Measurements from ENCODE around the gene RAB26.

RAB26 gene

DNA sequence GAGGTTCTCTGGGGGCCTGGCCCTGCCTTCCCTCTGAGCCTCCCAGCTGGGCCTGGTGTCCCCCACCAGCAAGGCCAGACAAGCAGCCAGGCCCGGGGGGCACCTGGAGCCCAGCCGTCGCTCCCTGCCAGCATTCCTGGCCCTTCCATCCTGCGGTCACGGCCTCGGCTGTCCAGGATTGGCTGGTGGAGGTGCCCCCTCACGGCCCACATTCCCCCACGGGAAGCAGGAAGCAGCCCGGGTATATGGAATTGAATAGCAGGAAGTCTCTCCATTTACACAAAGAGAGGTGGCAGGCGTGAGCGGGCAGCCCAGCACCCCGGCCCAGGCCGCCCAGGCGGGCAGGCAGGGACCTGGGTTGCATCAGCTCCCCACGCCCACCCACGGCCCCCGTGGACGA lies 21.7 kb downstream of the RAB26 start:
- no peak for DNase-seq
- Histone ChIP-seq H3K4me1 (no peaks in the 10 kb centered on the region), H3K9me3 (no peaks in the 10 kb centered on the region), H3K4me3 (ENCODE audit: low read depth, low read length) (no peak overlapping the region), H3K36me3 (peaks cover 65% of the 10 kb centered on the region), H3K27me3 (no peaks in the 10 kb centered on the region)
- TF ChIP-seq, protein P1, sequence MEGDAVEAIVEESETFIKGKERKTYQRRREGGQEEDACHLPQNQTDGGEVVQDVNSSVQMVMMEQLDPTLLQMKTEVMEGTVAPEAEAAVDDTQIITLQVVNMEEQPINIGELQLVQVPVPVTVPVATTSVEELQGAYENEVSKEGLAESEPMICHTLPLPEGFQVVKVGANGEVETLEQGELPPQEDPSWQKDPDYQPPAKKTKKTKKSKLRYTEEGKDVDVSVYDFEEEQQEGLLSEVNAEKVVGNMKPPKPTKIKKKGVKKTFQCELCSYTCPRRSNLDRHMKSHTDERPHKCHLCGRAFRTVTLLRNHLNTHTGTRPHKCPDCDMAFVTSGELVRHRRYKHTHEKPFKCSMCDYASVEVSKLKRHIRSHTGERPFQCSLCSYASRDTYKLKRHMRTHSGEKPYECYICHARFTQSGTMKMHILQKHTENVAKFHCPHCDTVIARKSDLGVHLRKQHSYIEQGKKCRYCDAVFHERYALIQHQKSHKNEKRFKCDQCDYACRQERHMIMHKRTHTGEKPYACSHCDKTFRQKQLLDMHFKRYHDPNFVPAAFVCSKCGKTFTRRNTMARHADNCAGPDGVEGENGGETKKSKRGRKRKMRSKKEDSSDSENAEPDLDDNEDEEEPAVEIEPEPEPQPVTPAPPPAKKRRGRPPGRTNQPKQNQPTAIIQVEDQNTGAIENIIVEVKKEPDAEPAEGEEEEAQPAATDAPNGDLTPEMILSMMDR (IDR thresholded peaks at IDR 0.05; ENCODE audit: low read depth, low read length) = no peak

DNA sequence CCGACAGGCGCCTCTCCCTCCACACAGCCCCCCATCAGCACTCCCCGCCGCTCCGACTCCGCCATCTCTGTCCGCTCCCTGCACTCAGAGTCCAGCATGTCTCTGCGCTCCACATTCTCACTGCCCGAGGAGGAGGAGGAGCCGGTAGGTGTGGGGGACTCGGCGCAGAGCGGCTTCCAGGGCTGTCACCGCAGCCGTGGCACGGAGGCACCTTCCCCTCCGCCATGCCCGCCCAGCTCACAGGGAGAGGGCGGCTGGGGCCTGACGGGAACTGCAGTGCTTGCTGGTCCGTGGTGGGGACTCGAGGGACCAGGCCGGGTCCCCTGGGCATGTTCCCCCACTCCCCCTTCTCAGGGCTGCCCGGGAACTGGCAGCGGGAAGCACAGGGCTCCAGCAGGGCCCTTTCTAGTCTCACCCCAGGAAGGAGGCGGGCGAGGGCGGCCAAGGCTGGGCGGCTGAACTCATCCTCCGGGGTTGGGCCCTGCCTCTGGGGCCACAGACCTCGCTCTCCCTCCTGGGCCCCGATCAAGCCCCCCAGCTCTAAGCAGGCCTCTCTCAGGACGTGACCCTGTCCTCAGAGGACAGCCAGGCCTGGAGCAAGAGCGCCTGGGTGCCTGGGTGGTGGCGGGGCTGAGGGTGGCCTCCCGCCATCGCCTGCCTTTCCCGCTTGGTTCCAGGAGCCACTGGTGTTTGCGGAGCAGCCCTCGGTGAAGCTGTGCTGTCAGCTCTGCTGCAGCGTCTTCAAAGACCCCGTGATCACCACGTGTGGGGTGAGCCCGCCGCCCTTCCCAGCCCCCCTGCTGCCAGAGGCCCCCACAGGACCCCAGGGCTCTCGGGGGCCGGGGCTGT lies 22.4 kb downstream of the RAB26 start:
- H3K36me3 ChIP-seq = peaks cover 71% of the 10 kb centered on the region
- TF ChIP-seq, protein P1 (IDR thresholded peaks at IDR 0.05; ENCODE audit: low read depth, low read length) = no peak
- H3K4me1 ChIP-seq = no peaks in the 10 kb centered on the region
- no peaks in the 10 kb centered on the region for H3K9me3 ChIP-seq
- no peak overlapping the region for H3K4me3 ChIP-seq (ENCODE audit: low read depth, low read length)
- DNase-seq = no peak
- H3K27me3 ChIP-seq = no peaks in the 10 kb centered on the region

DNA sequence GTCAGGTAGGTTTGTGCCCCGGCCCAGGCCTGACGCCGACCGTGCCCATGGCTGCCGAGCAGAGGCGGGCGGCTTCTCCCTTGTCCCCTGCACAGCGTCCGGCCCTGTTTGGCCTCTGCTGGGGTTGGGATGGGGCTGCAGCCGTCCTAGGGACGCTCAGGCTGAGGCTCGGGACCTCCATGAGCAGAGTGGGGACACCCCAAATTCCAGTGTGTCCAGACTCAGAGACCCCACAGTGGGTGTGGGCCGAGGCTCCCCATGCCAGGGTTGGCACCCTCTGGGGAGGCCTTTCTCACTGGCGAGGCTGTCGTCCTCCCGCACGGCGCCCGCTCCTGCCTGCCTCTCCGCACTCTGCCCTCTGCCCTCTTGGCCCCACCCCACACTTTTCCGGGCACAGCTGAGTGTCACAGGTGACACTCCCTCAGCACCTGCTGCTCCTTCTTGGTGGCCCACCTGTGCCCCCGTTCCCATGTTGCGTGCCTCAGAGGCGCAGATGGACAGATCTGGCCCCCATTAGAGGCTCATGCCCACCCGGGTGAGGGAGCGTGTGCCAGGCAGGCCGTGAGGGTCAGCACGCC lies 23.3 kb downstream of the RAB26 start:
- Histone ChIP-seq H3K9me3 (no peaks in the 10 kb centered on the region), H3K27me3 (no peaks in the 10 kb centered on the region), H3K4me1 (no peaks in the 10 kb centered on the region), H3K4me3 (ENCODE audit: low read depth, low read length) (no peak overlapping the region), H3K36me3 (peaks cover 70% of the 10 kb centered on the region)
- TF ChIP-seq, protein P1 (IDR thresholded peaks at IDR 0.05; ENCODE audit: low read depth, low read length) = no peak
- DNase-seq = no peak

GRCh38 chr16:2172688-2173335 lies 24.4 kb downstream of the RAB26 start:
- TF ChIP-seq, protein P1 (IDR thresholded peaks at IDR 0.05; ENCODE audit: low read depth, low read length) = no peak

GRCh38 chr16:2173366-2173765 lies 24.9 kb downstream of the RAB26 start:
- Histone ChIP-seq H3K27me3 (no peaks in the 10 kb centered on the region), H3K4me3 (ENCODE audit: low read depth, low read length) (no peak overlapping the region), H3K9me3 (no peaks in the 10 kb centered on the region), H3K4me1 (no peaks in the 10 kb centered on the region), H3K36me3 (peaks cover 69% of the 10 kb centered on the region)
- DNase-seq = no peak
- TF ChIP-seq, protein P1 (IDR thresholded peaks at IDR 0.05; ENCODE audit: low read depth, low read length) = no peak

More at GRCh38 chr16:2172688-2173335, 24.4 kb downstream of the RAB26 start:
- H3K4me3 ChIP-seq (ENCODE audit: low read depth, low read length) = no peak overlapping the region
- no peaks in the 10 kb centered on the region for H3K27me3 ChIP-seq
- no peaks in the 10 kb centered on the region for H3K4me1 ChIP-seq
- no peak for DNase-seq
- no peaks in the 10 kb centered on the region for H3K9me3 ChIP-seq
- peaks cover 69% of the 10 kb centered on the region for H3K36me3 ChIP-seq
